DND-41 (cell line): ENCODE results near the gene MED31.

Experiments
- ATAC-seq: fragments of 200-7000 bp; cut with Tn5 transposase; 3 replicates; pipeline ENCODE4 v1.9.1; 2021; ENCODE audit warnings: low read depth; ENCODE audit not compliant: insufficient read depth
- DNase-seq: peaks from one replicate; pipeline ENCODE4 v3.0.0-alpha.2; 2020
- H2AFZ ChIP-seq: 2 replicates; pipeline ENCODE4 v1.6.0; 2012; ENCODE audit warnings: low read depth, low read length
- H3K27ac ChIP-seq: 2 replicates; pipeline ENCODE4 v1.5.1; 2012; ENCODE audit warnings: low read length, inconsistent platforms
- H3K27me3 ChIP-seq: fragments of 200-600 bp; sonication (generic); 2 replicates; pipeline ENCODE4 v1.6.0; 2012; ENCODE audit warnings: low read length, mild to moderate bottlenecking, inconsistent platforms; ENCODE audit not compliant: insufficient read depth, poor library complexity
- H3K36me3 ChIP-seq: 2 replicates; pipeline ENCODE4 v1.5.1; 2012; ENCODE audit warnings: low read length, inconsistent platforms; ENCODE audit not compliant: insufficient read depth
- H3K4me1 ChIP-seq: 2 replicates; pipeline ENCODE4 v1.5.1; 2012; ENCODE audit warnings: mild to moderate bottlenecking, low read length; ENCODE audit not compliant: insufficient read depth
- H3K4me2 ChIP-seq: 2 replicates; pipeline ENCODE4 v1.6.0; 2012; ENCODE audit warnings: mild to moderate bottlenecking, moderate library complexity, low read length, inconsistent platforms; ENCODE audit not compliant: insufficient read depth
- H3K4me3 ChIP-seq, 2 experiments: fragments of 200-600 bp in 1 of 2; shearing (Covaris generic) in 1 of 2; 2 replicates each; pipeline ENCODE4 v1.5.1; 2012 to 2016; ENCODE audit warnings: inconsistent platforms in 2 of 2, low read length in 2 of 2, mild to moderate bottlenecking in 2 of 2, low read depth in 1 of 2, moderate library complexity in 1 of 2
- H3K79me2 ChIP-seq: 2 replicates; pipeline ENCODE4 v1.6.0; 2012; ENCODE audit warnings: low read length, inconsistent platforms; ENCODE audit not compliant: insufficient read depth
- H3K9ac ChIP-seq: 2 replicates; pipeline ENCODE4 v1.6.0; 2012; ENCODE audit warnings: low read depth, mild to moderate bottlenecking, inconsistent platforms, low read length, moderate library complexity
- H3K9me3 ChIP-seq: 2 replicates; pipeline ENCODE4 v1.5.1; 2012; ENCODE audit warnings: low read length, moderate library complexity, mild to moderate bottlenecking, inconsistent platforms; ENCODE audit not compliant: insufficient read depth, severe bottlenecking
- H4K20me1 ChIP-seq: 2 replicates; pipeline ENCODE4 v1.6.0; 2012; ENCODE audit warnings: low read length; ENCODE audit not compliant: insufficient read depth
- EZH2 ChIP-seq: IDR thresholded peaks from 3 replicates; pipeline ENCODE4 v1.6.1; 2012; ENCODE audit warnings: borderline replicate concordance, low read depth, mild to moderate bottlenecking, moderate library complexity, low read length, inconsistent platforms; ENCODE audit not compliant: severe bottlenecking
- TF ChIP-seq, protein P1 (sequence below): IDR thresholded peaks from 2 replicates; pipeline ENCODE4 v1.5.1; 2012; ENCODE audit warnings: borderline replicate concordance, low read length, moderate library complexity, mild to moderate bottlenecking; ENCODE audit not compliant: poor library complexity, severe bottlenecking; ENCODE audit errors: extremely low read depth

The MED31 gene

DNA sequence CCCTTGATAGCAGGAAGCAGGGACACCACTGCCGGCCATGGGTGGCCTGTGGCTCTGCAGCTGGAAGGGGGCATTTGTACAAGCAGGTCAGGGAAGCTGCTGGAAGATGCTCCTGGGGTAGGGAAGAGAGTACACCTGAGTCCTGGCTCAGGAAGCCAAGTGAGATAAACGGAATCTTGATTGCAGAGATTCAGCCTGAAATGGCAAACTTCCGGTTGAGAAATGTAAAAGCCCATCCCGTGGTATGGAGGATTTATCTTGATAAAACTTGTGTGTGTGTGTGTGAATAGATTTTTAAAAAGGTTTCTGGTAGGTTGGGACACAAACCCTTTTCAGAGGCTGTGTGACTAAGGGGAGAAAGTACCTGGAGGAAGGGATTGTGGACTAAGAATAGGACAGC lies 29.8 kb upstream of the MED31 start:
- H3K27ac ChIP-seq = no peak overlapping the region
- no peaks in the 10 kb centered on the region for H3K4me1 ChIP-seq
- peaks cover 23% of the 10 kb centered on the region for H4K20me1 ChIP-seq
- H3K9me3 ChIP-seq = no peaks in the 10 kb centered on the region
- no peaks in the 10 kb centered on the region for H3K79me2 ChIP-seq
- H3K36me3 ChIP-seq = no peaks in the 10 kb centered on the region
- no peak for TF ChIP-seq EZH2
- TF ChIP-seq, protein P1, sequence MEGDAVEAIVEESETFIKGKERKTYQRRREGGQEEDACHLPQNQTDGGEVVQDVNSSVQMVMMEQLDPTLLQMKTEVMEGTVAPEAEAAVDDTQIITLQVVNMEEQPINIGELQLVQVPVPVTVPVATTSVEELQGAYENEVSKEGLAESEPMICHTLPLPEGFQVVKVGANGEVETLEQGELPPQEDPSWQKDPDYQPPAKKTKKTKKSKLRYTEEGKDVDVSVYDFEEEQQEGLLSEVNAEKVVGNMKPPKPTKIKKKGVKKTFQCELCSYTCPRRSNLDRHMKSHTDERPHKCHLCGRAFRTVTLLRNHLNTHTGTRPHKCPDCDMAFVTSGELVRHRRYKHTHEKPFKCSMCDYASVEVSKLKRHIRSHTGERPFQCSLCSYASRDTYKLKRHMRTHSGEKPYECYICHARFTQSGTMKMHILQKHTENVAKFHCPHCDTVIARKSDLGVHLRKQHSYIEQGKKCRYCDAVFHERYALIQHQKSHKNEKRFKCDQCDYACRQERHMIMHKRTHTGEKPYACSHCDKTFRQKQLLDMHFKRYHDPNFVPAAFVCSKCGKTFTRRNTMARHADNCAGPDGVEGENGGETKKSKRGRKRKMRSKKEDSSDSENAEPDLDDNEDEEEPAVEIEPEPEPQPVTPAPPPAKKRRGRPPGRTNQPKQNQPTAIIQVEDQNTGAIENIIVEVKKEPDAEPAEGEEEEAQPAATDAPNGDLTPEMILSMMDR = no peak
- DNase-seq (no peak), ATAC-seq (no peak)
- no peak overlapping the region for H3K4me2 ChIP-seq
- H3K4me3 ChIP-seq = no peak overlapping the region
- no peak overlapping the region for H3K9ac ChIP-seq
- H2AFZ ChIP-seq = no peak overlapping the region
- H3K27me3 ChIP-seq = peaks cover 47% of the 10 kb centered on the region

DNA sequence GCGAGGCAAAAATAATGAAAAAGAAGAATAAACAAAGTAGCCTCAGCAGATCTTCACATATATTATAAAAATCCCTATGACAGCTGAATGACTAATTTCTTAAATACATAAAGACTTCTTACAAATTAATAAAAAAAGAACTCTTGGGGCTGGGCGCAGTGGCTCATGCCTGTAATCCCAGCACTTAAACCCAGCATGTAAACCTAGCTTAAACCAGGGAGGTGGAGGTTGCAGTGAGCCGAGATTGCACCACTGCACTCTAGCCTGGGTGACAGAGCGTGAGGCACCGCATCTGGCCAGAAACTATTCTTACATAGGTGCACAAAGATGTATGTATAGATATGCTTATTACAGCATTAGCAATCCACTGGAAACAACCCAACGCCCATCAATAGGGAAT lies 27.8 kb upstream of the MED31 start:
- H3K9me3 ChIP-seq = no peaks in the 10 kb centered on the region
- H3K27me3 ChIP-seq = peaks cover 54% of the 10 kb centered on the region
- no peak for TF ChIP-seq EZH2
- TF ChIP-seq, protein P1 = no peak
- no peak overlapping the region for H2AFZ ChIP-seq
- no peaks in the 10 kb centered on the region for H3K79me2 ChIP-seq
- no peaks in the 10 kb centered on the region for H3K36me3 ChIP-seq
- H3K4me2 ChIP-seq = no peak overlapping the region
- H3K27ac ChIP-seq = no peak overlapping the region
- no peak for DNase-seq
- no peaks in the 10 kb centered on the region for H3K4me1 ChIP-seq
- no peak overlapping the region for H3K9ac ChIP-seq
- no peak for ATAC-seq
- peaks cover 35% of the 10 kb centered on the region for H4K20me1 ChIP-seq
- no peak overlapping the region for H3K4me3 ChIP-seq

DNA sequence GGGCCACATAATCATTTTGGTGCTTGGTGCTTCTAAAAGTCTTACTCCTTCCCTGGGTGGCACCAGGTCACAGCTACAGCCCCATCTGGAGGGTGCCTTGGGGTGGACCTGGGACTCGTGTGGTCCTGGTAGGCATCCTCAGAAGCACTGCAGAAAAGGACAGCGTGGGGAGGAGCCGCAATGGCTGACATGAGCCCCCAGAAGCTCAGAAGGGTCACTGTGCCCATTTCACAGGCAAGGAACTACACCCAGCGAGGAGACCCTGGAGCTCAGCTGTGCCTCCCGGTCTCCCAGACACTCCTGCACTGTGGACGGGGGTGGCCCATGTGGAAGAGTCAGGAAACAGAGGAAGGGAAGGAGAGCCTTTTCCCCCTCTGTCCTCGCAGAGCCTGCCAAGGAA lies 26.5 kb upstream of the MED31 start:
- no peak for DNase-seq
- H3K9ac ChIP-seq = no peak overlapping the region
- no peaks in the 10 kb centered on the region for H3K9me3 ChIP-seq
- H3K27ac ChIP-seq = no peak overlapping the region
- no peak overlapping the region for H3K4me2 ChIP-seq
- peaks cover 54% of the 10 kb centered on the region for H3K27me3 ChIP-seq
- H2AFZ ChIP-seq = no peak overlapping the region
- H3K36me3 ChIP-seq = no peaks in the 10 kb centered on the region
- peaks cover 35% of the 10 kb centered on the region for H4K20me1 ChIP-seq
- no peak for ATAC-seq
- no peak for TF ChIP-seq EZH2
- TF ChIP-seq, protein P1 = no peak
- no peak overlapping the region for H3K4me3 ChIP-seq
- H3K79me2 ChIP-seq = no peaks in the 10 kb centered on the region
- H3K4me1 ChIP-seq = no peaks in the 10 kb centered on the region
